PC-3 (cell line): ENCODE results near the gene KLF14.

ENCODE experiments used
- CTCF ChIP-seq: fragments of 300-600 bp; sonication (generic); conservative IDR thresholded peaks from 2 replicates; pipeline ENCODE4 v1.5.1; 2017; ENCODE audit warnings: antibody characterized with exemption, low read depth, mild to moderate bottlenecking, low read length
- EZH2 ChIP-seq: fragments of 300-600 bp; sonication (generic); IDR thresholded peaks from one replicate; pipeline ENCODE4 v1.6.1; 2017; ENCODE audit warnings: antibody characterized with exemption, mild to moderate bottlenecking, low read length; ENCODE audit not compliant: unreplicated experiment
- EZH2phosphoT487 ChIP-seq: fragments of 300-600 bp; sonication (generic); IDR thresholded peaks from 2 replicates; pipeline ENCODE4 v1.6.1; 2018; ENCODE audit warnings: mild to moderate bottlenecking, antibody characterized with exemption, low read length, borderline replicate concordance

GRCh38 chr7:130723784-130724183 is 10.2 kb downstream of the KLF14 start:
- TF ChIP-seq CTCF (no peak), EZH2 (no peak), EZH2phosphoT487 (no peak)
